NCI-H2227 (cell line): ENCODE results near the gene TNS4.

Experiments used
- DNase-seq: peaks from one replicate; lab custom pipeline; 2025; ENCODE audit not compliant: unreplicated experiment; lab: John Stamatoyannopoulos, UW

The TNS4 gene

GRCh38 chr17:40459636-40460603 lies 41.5 kb downstream of the TNS4 start:
- no peak for DNase-seq

GRCh38 chr17:40458851-40459482 lies 42.5 kb downstream of the TNS4 start:
- no peak for DNase-seq

- DNase-seq = peak; percentile 58
These were observed 43.2 kb downstream of the TNS4 start for GRCh38 chr17:40457964-40458791.

GRCh38 chr17:40457369-40457768 lies 44.1 kb downstream of the TNS4 start:
- DNase-seq = no peak

- DNase-seq = no peak
These were observed 44.9 kb downstream of the TNS4 start for GRCh38 chr17:40456396-40456951.

- DNase-seq = no peak
These were observed 46.8 kb downstream of the TNS4 start for GRCh38 chr17:40454613-40454995.

GRCh38 chr17:40453881-40454612 lies 47.4 kb downstream of the TNS4 start:
- no peak for DNase-seq

GRCh38 chr17:40452921-40453378 lies 48.5 kb downstream of the TNS4 start:
- no peak for DNase-seq

- DNase-seq = no peak
These were observed 49.1 kb downstream of the TNS4 start for GRCh38 chr17:40452216-40452787.

- no peak for DNase-seq
These were observed 50.0 kb downstream of the TNS4 start for GRCh38 chr17:40451420-40451819.

- no peak for DNase-seq
These were observed 51.2 kb downstream of the TNS4 start for GRCh38 chr17:40450175-40450574.

- DNase-seq = no peak
These were observed 52.7 kb downstream of the TNS4 start for GRCh38 chr17:40448639-40449261.

- DNase-seq = no peak
These were observed 53.2 kb downstream of the TNS4 start for GRCh38 chr17:40448213-40448638.

- no peak for DNase-seq
These were observed 53.6 kb downstream of the TNS4 start for GRCh38 chr17:40447806-40448205.

- no peak for DNase-seq
These were observed 54.2 kb downstream of the TNS4 start for GRCh38 chr17:40447148-40447644.

GRCh38 chr17:40445751-40446468 lies 55.5 kb downstream of the TNS4 start:
- DNase-seq = no peak

GRCh38 chr17:40443988-40444899 lies 57.2 kb downstream of the TNS4 start:
- DNase-seq = no peak
